Natural killer cell (primary cell): ENCODE data around the gene RFNG. TPM values are rescaled to one million over a fixed set of nuclear protein-coding genes. Genes with fewer than 3 reads are reported as not detected.

Source experiments
- ATAC-seq, 3 donors: fragments of 150-1000 bp in 2 of 3; fragments of 200-7000 bp in 1 of 3; cut with Tn5 transposase; 1 replicate in 1 of 3; 2 replicates in 2 of 3; pipeline ENCODE4 v1.10.0; 2021; ENCODE audit warnings: mild to moderate bottlenecking in 2 of 3, moderate library complexity in 2 of 3
- DNase-seq, 2 donors: peaks; one replicate each; pipeline versions ENCODE4 v3.0.0 to v3.0.0-alpha.2; 2013 to 2021; ENCODE audit warnings: mixed read lengths in 1 of 2
- H3K27ac ChIP-seq: one replicate; pipeline ENCODE4 v1.5.1; 2013; ENCODE audit warnings: mild to moderate bottlenecking, low read length
- H3K27me3 ChIP-seq: one replicate; pipeline ENCODE4 v1.6.1; 2013; ENCODE audit warnings: low read length; ENCODE audit not compliant: control insufficient read depth, insufficient read depth
- H3K36me3 ChIP-seq: one replicate; pipeline ENCODE4 v1.6.1; 2013; ENCODE audit warnings: low read length; ENCODE audit not compliant: control insufficient read depth, insufficient read depth
- H3K4me1 ChIP-seq: one replicate; pipeline ENCODE4 v1.6.1; 2013; ENCODE audit warnings: low read length; ENCODE audit not compliant: control insufficient read depth, insufficient read depth
- H3K4me3 ChIP-seq: one replicate; pipeline ENCODE4 v1.5.1; 2013; ENCODE audit warnings: low read length
- H3K9me3 ChIP-seq: one replicate; pipeline ENCODE4 v1.6.1; 2013; ENCODE audit warnings: low read length; ENCODE audit not compliant: control insufficient read depth, insufficient read depth
- H3K27ac Mint-ChIP-seq, 2 donors: one replicate each; pipeline ENCODE4 v1.8.0; 2022; ENCODE audit warnings: mild to moderate bottlenecking in 2 of 2, mixed read lengths in 2 of 2, moderate library complexity in 1 of 2
- H3K27me3 Mint-ChIP-seq, 2 donors: one replicate each; pipeline ENCODE4 v1.8.0; 2022; ENCODE audit warnings: low read depth in 2 of 2, mixed read lengths in 2 of 2
- H3K36me3 Mint-ChIP-seq: one replicate; pipeline ENCODE4 v1.8.0; 2022; ENCODE audit warnings: mixed read lengths
- H3K4me1 Mint-ChIP-seq, 2 donors: one replicate each; pipeline ENCODE4 v1.8.0; 2022; ENCODE audit warnings: mixed read lengths in 2 of 2
- H3K4me3 Mint-ChIP-seq: one replicate; pipeline ENCODE4 v1.8.0; 2022; ENCODE audit warnings: mild to moderate bottlenecking, moderate library complexity, mixed read lengths
- H3K9me3 Mint-ChIP-seq, 2 donors: one replicate each; pipeline ENCODE4 v1.8.0; 2022; ENCODE audit warnings: mixed read lengths in 2 of 2
- WGBS: methylation state at CpG from one replicate; pipeline ENCODE4 v1.1.7; 2013; ENCODE audit warnings: missing lambda C conversion rate; ENCODE audit not compliant: insufficient coverage; 5-methylcytosine and 5-hydroxymethylcytosine counted together
- intact Hi-C: fragments of 100-400 bp; cut with micrococcal nuclease; formaldehyde crosslinking; loops from one replicate; pipeline ENCODE4 v1.14.2; 2022
- total RNA-seq, 4 donors: library from RNA; stranded (reverse); fragments of 120-200 nt in 1 of 4; gene quantifications; one replicate each; pipeline versions ENCODE4 v1.2.3 to v1.2.4, GENCODE V29; 2013 to 2022
- TF ChIP-seq, protein P1 (sequence below): fragments of 200-600 bp; IDR thresholded peaks from one replicate; pipeline ENCODE4 v1.8.0; 2022; ENCODE audit warnings: antibody characterized with exemption

The RFNG gene
- total RNA-seq, 3 donors from 2014 or later (not counting 1 experiment from before 2014, with no cell fraction given), result 22.7 to 26.7 (median 23.2) TPM

DNA sequence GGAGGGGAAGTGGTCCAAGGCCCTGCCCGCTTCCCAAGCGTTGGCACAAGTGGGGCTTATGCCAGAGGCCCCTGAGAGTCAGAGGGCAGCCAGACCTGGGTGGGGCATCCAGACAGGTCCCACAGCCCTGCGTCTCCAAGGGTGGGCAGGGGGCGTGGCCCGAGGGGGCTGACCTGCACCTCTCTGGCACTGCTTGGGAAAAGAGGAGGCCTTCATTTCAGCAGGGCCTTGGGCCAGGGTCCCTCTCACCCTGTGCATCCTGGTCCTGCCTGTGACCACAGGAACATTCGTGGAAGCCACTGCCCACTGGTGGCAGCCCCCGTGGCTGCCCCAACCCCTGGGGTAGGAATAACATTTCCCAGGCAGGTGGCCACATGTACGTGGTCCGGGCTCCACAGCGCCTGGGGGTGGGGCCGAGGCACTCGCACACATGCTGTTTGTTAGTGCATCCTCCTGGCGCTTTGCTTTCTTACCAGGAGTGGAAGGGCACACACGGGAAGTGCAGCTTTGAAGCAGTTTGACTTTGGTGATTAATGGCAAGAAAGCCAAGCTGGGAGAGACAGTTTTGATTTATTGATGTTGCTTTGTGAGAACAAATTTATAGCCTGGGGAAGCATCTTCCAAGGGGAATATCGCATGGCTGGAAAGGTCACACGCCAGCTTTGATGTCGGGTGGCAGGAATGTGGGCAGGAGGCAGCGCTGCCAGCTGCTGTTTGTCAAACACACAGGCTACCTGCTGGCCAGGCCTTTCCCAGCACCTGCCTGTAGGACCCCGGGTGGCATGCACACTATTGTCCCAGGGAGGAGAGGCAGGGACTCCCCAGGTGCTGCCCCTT is 33.2 kb downstream of the RFNG start:
- Mint-ChIP-seq H3K36me3 (no peaks in the 10 kb centered on the region), H3K27me3 (no peaks in the 10 kb centered on the region), H3K9me3 (no peaks in the 10 kb centered on the region), H3K4me3 (no peak overlapping the region), H3K4me1 (peaks cover 0 to 24% of the 10 kb centered on the region in 2 donors), H3K27ac (no peak overlapping the region)
- Histone ChIP-seq H3K4me3 (no peak overlapping the region), H3K27me3 (no peaks in the 10 kb centered on the region), H3K27ac (no peak overlapping the region), H3K4me1 (peaks cover 15% of the 10 kb centered on the region), H3K36me3 (no peaks in the 10 kb centered on the region), H3K9me3 (no peaks in the 10 kb centered on the region)
- intact Hi-C loops, result no loop called here
- TF ChIP-seq, protein P1, sequence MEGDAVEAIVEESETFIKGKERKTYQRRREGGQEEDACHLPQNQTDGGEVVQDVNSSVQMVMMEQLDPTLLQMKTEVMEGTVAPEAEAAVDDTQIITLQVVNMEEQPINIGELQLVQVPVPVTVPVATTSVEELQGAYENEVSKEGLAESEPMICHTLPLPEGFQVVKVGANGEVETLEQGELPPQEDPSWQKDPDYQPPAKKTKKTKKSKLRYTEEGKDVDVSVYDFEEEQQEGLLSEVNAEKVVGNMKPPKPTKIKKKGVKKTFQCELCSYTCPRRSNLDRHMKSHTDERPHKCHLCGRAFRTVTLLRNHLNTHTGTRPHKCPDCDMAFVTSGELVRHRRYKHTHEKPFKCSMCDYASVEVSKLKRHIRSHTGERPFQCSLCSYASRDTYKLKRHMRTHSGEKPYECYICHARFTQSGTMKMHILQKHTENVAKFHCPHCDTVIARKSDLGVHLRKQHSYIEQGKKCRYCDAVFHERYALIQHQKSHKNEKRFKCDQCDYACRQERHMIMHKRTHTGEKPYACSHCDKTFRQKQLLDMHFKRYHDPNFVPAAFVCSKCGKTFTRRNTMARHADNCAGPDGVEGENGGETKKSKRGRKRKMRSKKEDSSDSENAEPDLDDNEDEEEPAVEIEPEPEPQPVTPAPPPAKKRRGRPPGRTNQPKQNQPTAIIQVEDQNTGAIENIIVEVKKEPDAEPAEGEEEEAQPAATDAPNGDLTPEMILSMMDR, result no peak
- ATAC-seq, result no peak
- DNase-seq, result no peak
- WGBS, result 92% methylated on average over 19 of the region's 19 CpGs

- TF ChIP-seq, protein P1, result no peak
- Histone ChIP-seq H3K4me1 (peaks cover 15% of the 10 kb centered on the region), H3K4me3 (no peak overlapping the region), H3K36me3 (no peaks in the 10 kb centered on the region), H3K27me3 (no peaks in the 10 kb centered on the region), H3K27ac (no peak overlapping the region), H3K9me3 (no peaks in the 10 kb centered on the region)
- Mint-ChIP-seq H3K36me3 (no peaks in the 10 kb centered on the region), H3K4me3 (no peak overlapping the region), H3K9me3 (no peaks in the 10 kb centered on the region), H3K27ac (no peak overlapping the region), H3K4me1 (peaks cover 0 to 19% of the 10 kb centered on the region in 2 donors), H3K27me3 (no peaks in the 10 kb centered on the region)
- intact Hi-C loops, result no loop called here
- 85% methylated on average over 12 of the region's 13 CpGs for WGBS
- ATAC-seq, result no peak
- DNase-seq, result no peak
Measured at GRCh38 chr17:82017612-82018151, 33.9 kb downstream of the RFNG start.

DNA sequence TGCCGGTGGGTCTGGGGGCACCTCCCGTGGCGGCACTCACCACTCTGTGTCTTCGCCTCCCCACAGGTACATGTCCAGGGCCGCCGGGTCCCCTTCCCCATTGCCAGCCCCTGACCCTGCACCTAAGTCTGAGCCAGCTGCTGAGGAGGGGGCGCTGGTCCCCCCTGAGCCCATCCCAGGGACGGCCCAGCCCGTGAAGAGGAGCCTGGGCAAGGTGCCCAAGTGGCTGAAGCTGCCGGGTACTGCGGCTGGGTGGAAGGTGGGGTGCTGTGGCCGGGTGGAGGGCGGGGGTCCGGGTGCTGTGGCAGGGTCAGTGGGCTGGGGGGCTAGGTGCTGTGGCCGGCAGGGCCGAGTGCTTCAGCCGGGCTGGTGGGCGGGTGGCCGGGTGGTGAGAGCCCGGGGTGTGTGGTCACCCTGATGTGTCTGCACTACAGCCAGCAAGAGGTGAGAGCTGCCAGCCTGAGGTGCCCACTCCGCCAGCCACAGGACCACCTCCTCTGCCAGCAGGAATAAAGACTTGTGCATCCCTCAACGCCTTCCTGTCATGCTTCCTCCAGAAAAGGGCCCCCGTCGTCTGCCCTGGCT is 34.6 kb downstream of the RFNG start:
- Mint-ChIP-seq H3K4me1 (peaks cover 0 to 16% of the 10 kb centered on the region in 2 donors), H3K27ac (no peak overlapping the region), H3K4me3 (no peak overlapping the region), H3K27me3 (no peaks in the 10 kb centered on the region), H3K9me3 (no peaks in the 10 kb centered on the region), H3K36me3 (no peaks in the 10 kb centered on the region)
- H3K27ac ChIP-seq, result no peak overlapping the region
- H3K4me3 ChIP-seq, result no peak overlapping the region
- H3K4me1 ChIP-seq, result peaks cover 11% of the 10 kb centered on the region
- TF ChIP-seq, protein P1, result no peak
- ATAC-seq (no peak), DNase-seq (no peak)
- intact Hi-C loops, result no loop called here
- no peaks in the 10 kb centered on the region for H3K27me3 ChIP-seq
- no peaks in the 10 kb centered on the region for H3K9me3 ChIP-seq
- no peaks in the 10 kb centered on the region for H3K36me3 ChIP-seq
- WGBS, result 95% methylated on average over 24 of the region's 24 CpGs
